ENCODE data around the gene NAV1.

NAV1 gene

DNA sequence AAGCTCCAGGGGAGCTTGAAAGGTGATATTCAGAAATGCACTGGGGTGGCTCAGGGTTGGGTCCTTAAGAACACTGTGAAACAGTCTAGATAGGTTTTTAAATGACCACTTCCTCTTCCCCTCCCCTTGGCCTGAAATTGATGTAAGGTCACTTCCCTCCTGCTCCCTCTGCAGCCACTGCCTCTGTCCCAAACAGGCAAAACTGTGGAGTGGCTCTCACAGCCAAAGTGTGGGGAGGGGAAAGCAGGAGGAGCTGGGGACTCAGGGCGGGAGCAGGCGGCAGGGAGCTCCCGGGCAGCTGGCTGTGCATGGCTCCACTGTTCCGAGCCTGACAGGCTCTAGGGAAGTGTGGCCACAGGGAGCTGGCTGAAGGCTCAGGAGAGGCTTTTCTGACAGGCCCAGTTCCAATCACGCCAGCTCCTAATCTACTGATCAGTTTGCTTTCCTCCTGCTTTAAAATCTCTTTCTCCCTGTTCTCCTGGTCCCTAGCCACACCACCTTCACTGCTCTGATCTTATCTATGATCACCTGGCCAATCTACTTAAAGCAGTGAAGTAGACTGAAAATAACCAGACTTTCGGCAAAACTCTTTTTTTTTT lies 26.9 kb upstream of the NAV1 start:
- no peak overlapping the region for H3K27ac ChIP-seq (replicated peaks)
- peak; percentile 92 for TF ChIP-seq SPI1 (IDR thresholded peaks at IDR 0.05; ENCODE audit: borderline replicate concordance, low read depth)
- TF ChIP-seq, protein P1, sequence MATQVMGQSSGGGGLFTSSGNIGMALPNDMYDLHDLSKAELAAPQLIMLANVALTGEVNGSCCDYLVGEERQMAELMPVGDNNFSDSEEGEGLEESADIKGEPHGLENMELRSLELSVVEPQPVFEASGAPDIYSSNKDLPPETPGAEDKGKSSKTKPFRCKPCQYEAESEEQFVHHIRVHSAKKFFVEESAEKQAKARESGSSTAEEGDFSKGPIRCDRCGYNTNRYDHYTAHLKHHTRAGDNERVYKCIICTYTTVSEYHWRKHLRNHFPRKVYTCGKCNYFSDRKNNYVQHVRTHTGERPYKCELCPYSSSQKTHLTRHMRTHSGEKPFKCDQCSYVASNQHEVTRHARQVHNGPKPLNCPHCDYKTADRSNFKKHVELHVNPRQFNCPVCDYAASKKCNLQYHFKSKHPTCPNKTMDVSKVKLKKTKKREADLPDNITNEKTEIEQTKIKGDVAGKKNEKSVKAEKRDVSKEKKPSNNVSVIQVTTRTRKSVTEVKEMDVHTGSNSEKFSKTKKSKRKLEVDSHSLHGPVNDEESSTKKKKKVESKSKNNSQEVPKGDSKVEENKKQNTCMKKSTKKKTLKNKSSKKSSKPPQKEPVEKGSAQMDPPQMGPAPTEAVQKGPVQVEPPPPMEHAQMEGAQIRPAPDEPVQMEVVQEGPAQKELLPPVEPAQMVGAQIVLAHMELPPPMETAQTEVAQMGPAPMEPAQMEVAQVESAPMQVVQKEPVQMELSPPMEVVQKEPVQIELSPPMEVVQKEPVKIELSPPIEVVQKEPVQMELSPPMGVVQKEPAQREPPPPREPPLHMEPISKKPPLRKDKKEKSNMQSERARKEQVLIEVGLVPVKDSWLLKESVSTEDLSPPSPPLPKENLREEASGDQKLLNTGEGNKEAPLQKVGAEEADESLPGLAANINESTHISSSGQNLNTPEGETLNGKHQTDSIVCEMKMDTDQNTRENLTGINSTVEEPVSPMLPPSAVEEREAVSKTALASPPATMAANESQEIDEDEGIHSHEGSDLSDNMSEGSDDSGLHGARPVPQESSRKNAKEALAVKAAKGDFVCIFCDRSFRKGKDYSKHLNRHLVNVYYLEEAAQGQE (IDR thresholded peaks at IDR 0.05; ENCODE audit: insufficient replicate concordance, low read depth), result no peak
- H3K27me3 ChIP-seq (ENCODE audit: insufficient read depth, poor library complexity, severe bottlenecking), result no peaks in the 10 kb centered on the region
- H3K4me3 ChIP-seq (replicated peaks; ENCODE audit: insufficient read depth, low read length), result no peak overlapping the region
- DNase-seq (ENCODE audit: low read depth in 1 of 2, low spot score in 1 of 2), result peak; percentile 60 to 62

DNA sequence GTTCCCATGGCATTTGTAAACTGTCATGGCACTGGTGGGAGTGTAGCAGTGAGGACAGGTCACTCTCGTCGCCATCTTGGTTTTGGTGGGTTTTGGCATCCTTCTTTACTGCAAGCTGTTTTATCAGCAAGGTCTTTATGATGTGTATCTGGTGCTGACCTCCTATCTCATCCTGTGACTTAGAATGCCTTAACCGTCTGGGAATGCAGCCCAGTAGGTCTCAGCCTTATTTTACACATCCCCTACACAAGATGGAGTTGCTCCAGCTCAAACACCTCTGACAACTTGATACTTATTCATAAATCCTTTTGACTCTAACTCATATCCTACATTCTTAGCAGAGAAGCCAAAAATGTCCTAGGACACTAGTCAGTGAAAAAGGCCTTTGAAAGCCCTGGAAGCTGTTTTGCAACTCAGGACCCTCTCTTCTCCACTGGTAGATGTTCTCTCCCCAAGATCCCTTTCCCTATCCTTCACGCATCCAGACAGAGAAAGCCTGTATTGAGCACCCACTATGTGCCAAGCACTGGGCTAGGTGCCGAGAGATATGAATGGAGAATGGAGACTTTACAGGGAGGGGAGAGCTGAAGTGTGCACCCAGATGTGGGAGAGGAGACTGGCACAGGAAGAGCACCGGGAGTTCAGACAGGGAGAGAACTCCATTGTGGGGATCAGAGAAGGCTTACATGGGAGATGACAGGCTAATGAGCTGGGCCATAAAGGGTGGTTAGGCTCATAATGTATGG lies 25.3 kb upstream of the NAV1 start:
- DNase-seq (ENCODE audit: low read depth in 1 of 2, low spot score in 1 of 2), result no peak
- Histone ChIP-seq H3K4me3 (replicated peaks; ENCODE audit: insufficient read depth, low read length) (no peak overlapping the region), H3K27ac (replicated peaks) (no peak overlapping the region), H3K27me3 (ENCODE audit: insufficient read depth, poor library complexity, severe bottlenecking) (no peaks in the 10 kb centered on the region)
- TF ChIP-seq, protein P2, sequence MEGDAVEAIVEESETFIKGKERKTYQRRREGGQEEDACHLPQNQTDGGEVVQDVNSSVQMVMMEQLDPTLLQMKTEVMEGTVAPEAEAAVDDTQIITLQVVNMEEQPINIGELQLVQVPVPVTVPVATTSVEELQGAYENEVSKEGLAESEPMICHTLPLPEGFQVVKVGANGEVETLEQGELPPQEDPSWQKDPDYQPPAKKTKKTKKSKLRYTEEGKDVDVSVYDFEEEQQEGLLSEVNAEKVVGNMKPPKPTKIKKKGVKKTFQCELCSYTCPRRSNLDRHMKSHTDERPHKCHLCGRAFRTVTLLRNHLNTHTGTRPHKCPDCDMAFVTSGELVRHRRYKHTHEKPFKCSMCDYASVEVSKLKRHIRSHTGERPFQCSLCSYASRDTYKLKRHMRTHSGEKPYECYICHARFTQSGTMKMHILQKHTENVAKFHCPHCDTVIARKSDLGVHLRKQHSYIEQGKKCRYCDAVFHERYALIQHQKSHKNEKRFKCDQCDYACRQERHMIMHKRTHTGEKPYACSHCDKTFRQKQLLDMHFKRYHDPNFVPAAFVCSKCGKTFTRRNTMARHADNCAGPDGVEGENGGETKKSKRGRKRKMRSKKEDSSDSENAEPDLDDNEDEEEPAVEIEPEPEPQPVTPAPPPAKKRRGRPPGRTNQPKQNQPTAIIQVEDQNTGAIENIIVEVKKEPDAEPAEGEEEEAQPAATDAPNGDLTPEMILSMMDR (IDR thresholded peaks at IDR 0.05; ENCODE audit: insufficient read depth, low read length), result no peak
- TF ChIP-seq, protein P1 (IDR thresholded peaks at IDR 0.05; ENCODE audit: insufficient replicate concordance, low read depth), result no peak
- no peak for TF ChIP-seq GABPA (IDR thresholded peaks at IDR 0.05; ENCODE audit: low read depth)
- no peak for TF ChIP-seq SPI1 (IDR thresholded peaks at IDR 0.05; ENCODE audit: borderline replicate concordance, low read depth)
- no peak for TF ChIP-seq POLR2AphosphoS5 (IDR thresholded peaks at IDR 0.05; ENCODE audit: low read depth)

DNA sequence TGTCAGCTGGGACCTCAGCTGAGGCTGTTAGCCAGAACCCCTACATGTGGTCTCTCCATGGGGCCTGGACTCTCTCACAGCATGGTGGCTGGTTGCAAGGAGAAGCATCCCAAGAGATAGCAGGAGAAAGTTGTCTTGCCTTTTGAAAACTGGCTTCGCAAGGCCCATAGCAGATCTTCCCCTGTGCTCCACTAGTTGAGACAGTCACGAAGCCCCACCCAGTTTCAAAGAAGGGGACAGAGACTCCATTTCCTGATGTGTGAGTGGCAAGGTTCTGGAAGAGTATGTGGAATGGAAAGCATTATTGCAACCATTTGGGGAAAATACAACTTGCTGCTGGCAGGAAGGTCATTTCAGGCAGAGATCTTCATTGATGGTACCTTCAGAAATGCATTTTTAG lies 24.5 kb upstream of the NAV1 start:
- Histone ChIP-seq H3K4me3 (replicated peaks; ENCODE audit: insufficient read depth, low read length) (no peak overlapping the region), H3K27me3 (ENCODE audit: insufficient read depth, poor library complexity, severe bottlenecking) (no peaks in the 10 kb centered on the region), H3K27ac (replicated peaks) (no peak overlapping the region)
- TF ChIP-seq, protein P2 (IDR thresholded peaks at IDR 0.05; ENCODE audit: insufficient read depth, low read length), result no peak
- TF ChIP-seq POLR2AphosphoS5 (IDR thresholded peaks at IDR 0.05; ENCODE audit: low read depth) (no peak), GABPA (IDR thresholded peaks at IDR 0.05; ENCODE audit: low read depth) (no peak), SPI1 (IDR thresholded peaks at IDR 0.05; ENCODE audit: borderline replicate concordance, low read depth) (no peak)
- TF ChIP-seq, protein P1 (IDR thresholded peaks at IDR 0.05; ENCODE audit: insufficient replicate concordance, low read depth), result no peak
- DNase-seq (ENCODE audit: low read depth in 1 of 2, low spot score in 1 of 2), result no peak

Data from HL-60 (cell line).